ENCODE data around the gene PTBP1.

DNA sequence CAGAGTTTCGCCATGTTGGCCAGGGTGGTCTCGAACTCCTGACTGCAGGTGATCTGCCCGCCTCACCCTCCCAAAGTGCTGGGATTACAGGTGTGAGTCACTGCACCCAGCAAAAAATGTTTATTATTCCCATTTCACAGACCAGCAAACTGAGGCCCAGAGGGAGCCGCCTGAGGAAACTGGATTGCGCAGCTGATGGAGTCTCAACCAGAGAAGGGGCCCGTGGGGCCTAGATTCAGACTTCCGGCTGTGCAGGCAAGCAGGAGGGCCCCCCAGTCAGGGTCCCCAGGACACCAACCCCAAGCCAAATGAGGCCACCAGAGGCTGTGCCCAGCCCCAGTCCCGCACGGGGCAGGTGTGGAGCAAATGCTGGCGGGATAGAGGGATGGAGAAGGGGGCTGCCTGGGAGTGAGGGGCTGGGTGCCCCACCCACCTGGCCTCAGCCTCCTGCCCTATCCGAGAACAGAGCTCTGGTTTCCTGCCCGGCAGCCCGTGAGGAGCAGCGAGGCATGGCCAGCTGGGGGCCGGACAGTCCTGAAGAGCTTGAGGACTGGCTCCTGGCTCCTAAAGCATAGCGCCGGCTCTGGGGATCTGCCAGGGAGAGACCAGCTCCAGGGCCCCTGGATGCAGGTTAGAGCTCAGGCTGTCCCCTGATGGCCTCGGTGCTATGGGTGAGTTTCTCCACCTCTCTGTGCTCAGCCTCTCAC lies 24.4 kb upstream of the PTBP1 start:
- TF ChIP-seq, protein P1, sequence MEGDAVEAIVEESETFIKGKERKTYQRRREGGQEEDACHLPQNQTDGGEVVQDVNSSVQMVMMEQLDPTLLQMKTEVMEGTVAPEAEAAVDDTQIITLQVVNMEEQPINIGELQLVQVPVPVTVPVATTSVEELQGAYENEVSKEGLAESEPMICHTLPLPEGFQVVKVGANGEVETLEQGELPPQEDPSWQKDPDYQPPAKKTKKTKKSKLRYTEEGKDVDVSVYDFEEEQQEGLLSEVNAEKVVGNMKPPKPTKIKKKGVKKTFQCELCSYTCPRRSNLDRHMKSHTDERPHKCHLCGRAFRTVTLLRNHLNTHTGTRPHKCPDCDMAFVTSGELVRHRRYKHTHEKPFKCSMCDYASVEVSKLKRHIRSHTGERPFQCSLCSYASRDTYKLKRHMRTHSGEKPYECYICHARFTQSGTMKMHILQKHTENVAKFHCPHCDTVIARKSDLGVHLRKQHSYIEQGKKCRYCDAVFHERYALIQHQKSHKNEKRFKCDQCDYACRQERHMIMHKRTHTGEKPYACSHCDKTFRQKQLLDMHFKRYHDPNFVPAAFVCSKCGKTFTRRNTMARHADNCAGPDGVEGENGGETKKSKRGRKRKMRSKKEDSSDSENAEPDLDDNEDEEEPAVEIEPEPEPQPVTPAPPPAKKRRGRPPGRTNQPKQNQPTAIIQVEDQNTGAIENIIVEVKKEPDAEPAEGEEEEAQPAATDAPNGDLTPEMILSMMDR (IDR thresholded peaks at IDR 0.05; ENCODE audit: low read depth, low read length) = no peak
- TF ChIP-seq POLR2A (IDR thresholded peaks at IDR 0.05; ENCODE audit: extremely low read depth, insufficient read length) = no peak
- TF ChIP-seq, protein P2, sequence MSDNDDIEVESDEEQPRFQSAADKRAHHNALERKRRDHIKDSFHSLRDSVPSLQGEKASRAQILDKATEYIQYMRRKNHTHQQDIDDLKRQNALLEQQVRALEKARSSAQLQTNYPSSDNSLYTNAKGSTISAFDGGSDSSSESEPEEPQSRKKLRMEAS (IDR thresholded peaks at IDR 0.05; ENCODE audit: low read depth, low read length) = no peak
